Osteocyte (in vitro differentiated cells): ENCODE results near the gene KRTAP10-7. TPM values are rescaled to one million over a fixed set of nuclear protein-coding genes. Genes with fewer than 3 reads are reported as not detected.
"Not testable (repeated sequence)": the region's sequence is repeated elsewhere in the genome, so short reads cannot be mapped to it uniquely, and the experiment has no call there.

Experiments
- DNase-seq: peaks from one replicate; pipeline ENCODE4 v3.0.0; 2021; ENCODE audit warnings: mixed read lengths; ENCODE audit not compliant: unreplicated experiment; ENCODE audit errors: extremely low spot score
- H3K27ac Mint-ChIP-seq: one replicate; pipeline ENCODE4 v1.8.0; 2021; ENCODE audit warnings: mild to moderate bottlenecking, mixed read lengths; ENCODE audit not compliant: unreplicated experiment
- H3K27me3 Mint-ChIP-seq: one replicate; pipeline ENCODE4 v1.8.0; 2021; ENCODE audit warnings: mixed read lengths; ENCODE audit not compliant: unreplicated experiment
- H3K36me3 Mint-ChIP-seq: one replicate; pipeline ENCODE4 v1.8.0; 2021; ENCODE audit warnings: mixed read lengths; ENCODE audit not compliant: unreplicated experiment
- H3K4me1 Mint-ChIP-seq: one replicate; pipeline ENCODE4 v1.8.0; 2021; ENCODE audit warnings: mixed read lengths; ENCODE audit not compliant: unreplicated experiment
- H3K4me3 Mint-ChIP-seq: one replicate; pipeline ENCODE4 v1.8.0; 2021; ENCODE audit warnings: mild to moderate bottlenecking, moderate library complexity, mixed read lengths; ENCODE audit not compliant: unreplicated experiment
- H3K9me3 Mint-ChIP-seq: one replicate; pipeline ENCODE4 v1.8.0; 2021; ENCODE audit warnings: mixed read lengths; ENCODE audit not compliant: unreplicated experiment
- CTCF ChIP-seq: fragments of 200-600 bp; sonication (generic); IDR thresholded peaks from 2 replicates; pipeline ENCODE4 v1.5.0; 2021; ENCODE audit warnings: antibody characterized with exemption, mild to moderate bottlenecking, moderate library complexity
- total RNA-seq: library from RNA; stranded (reverse); gene quantifications from 2 replicates; pipeline ENCODE4 v1.2.1, GENCODE V29; 2021

The KRTAP10-7 gene
- total RNA-seq, 1 donor from 2014 or later = not detected

GRCh38 chr21:44589586-44590305 is 10.7 kb upstream of the KRTAP10-7 start:
- H3K27me3 Mint-ChIP-seq = peaks cover 35% of the 10 kb centered on the region
- TF ChIP-seq CTCF = no peak
- no peak overlapping the region for H3K4me3 Mint-ChIP-seq
- DNase-seq = no peak
- no peaks in the 10 kb centered on the region for H3K36me3 Mint-ChIP-seq
- H3K27ac Mint-ChIP-seq = no peak overlapping the region
- peaks cover 3% of the 10 kb centered on the region for H3K4me1 Mint-ChIP-seq
- no peaks in the 10 kb centered on the region for H3K9me3 Mint-ChIP-seq

GRCh38 chr21:44590311-44590721 is 10.1 kb upstream of the KRTAP10-7 start:
- Mint-ChIP-seq H3K27me3 (peaks cover 34% of the 10 kb centered on the region), H3K4me1 (peaks cover 3% of the 10 kb centered on the region), H3K9me3 (no peaks in the 10 kb centered on the region), H3K36me3 (no peaks in the 10 kb centered on the region), H3K4me3 (no peak overlapping the region), H3K27ac (no peak overlapping the region)
- no peak for TF ChIP-seq CTCF
- peak; percentile 81 for DNase-seq

DNA sequence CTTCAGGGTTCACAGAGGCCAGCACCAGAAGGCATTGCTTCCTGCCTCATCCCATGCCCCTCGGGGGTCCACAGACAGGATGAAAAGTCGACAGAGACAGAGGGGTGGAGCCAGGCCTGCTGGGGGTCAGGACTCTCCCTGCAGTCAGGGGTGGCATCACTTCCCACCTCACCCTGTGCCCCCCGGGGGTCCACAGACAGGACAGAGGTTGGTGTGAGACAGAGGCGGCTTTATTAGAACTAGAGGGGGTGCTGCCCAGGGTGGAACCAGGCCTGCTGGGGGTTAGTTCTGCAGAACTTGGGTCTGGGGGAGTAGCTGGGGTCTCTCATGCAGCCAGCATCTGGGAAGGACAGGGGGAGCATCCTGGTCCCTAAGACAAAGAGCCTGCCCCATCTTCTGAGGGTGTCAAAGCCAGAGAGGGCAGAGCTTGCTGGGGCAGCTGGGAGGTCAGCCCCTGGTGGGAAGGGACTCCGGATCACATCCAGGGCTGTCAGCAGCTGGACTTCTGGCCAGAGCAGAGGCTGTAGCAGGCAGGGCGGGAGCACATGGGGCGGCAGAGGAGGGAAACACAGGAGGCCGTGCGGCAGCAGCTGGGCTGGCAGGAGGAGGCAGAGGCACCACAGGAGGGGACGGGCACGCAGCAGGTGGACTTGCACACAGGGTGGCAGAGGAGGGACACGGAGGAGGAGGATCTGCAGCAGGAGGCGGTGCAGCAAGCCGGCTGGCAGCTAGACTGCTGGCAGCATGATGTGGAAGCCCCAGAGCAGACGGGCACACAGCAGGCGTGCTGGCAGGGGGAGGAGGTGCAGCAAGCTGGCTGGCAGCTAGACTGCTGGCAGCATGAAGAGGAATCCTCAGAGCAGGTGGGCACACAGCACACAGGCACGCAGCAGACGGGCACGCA is 9.2 kb upstream of the KRTAP10-7 start:
- H3K27ac Mint-ChIP-seq, H3K4me1 Mint-ChIP-seq, H3K9me3 Mint-ChIP-seq, H3K36me3 Mint-ChIP-seq, H3K4me3 Mint-ChIP-seq: not testable (repeated sequence)
- peak; percentile 74 for DNase-seq
- peaks cover 32% of the 10 kb centered on the region for H3K27me3 Mint-ChIP-seq

GRCh38 chr21:44591801-44592130 is 8.6 kb upstream of the KRTAP10-7 start:
- H3K27me3 Mint-ChIP-seq = peaks cover 32% of the 10 kb centered on the region
- not testable (repeated sequence) for H3K4me3 Mint-ChIP-seq, H3K36me3 Mint-ChIP-seq, H3K9me3 Mint-ChIP-seq, H3K27ac Mint-ChIP-seq, H3K4me1 Mint-ChIP-seq
- DNase-seq = peak; percentile 32

DNA sequence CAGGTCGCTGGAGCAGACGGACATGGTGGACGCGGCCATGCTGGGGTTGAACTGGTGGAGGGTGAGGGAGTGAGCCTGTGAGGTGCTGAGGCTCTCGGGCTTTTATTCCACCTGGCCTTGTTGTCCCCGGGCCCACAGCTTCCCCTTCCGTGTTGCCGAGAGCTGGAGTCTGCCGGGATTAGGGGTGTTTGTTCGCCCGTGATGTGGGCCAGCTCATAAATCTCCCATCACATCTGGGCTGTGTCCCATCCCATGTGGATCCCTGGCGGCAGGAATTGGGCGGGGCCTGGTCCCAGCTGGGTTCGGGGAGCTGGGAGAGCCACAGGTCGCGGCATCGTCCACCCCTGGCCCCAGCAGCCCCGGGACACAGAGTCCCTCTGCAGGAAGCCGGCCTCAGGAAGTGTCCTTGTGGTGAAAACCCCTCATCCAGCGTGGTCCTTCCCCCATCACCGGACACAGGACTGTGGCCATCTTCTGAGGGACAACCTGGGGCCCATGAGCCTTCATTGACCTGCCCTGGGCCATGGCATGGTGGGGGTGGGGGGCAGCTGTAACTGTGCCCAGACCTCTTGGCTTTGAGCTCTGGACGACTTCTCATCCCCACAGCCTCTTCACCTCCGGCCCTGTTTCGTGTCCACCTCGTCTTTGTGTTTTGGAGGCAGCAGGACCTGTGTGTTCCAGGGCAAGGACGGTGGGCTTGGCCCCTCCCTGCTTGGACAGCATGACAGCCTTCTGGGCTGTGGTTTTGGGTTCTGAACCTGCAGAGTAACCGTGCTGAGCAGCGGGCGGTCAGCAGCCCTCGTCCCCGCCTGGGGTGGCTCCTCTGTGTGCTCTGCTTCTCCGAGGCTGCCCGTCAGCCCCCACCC is 7.7 kb upstream of the KRTAP10-7 start, which contains the start of gene KRTAP10-6:
Gene KRTAP10-6, minus strand, starts transcription at position 60 of the 866 bp plus-strand sequence. Its CDS starts 21 bp downstream, at position 39.
- no peak within 1 kb of the TSS for H3K4me3 Mint-ChIP-seq
- peaks cover 25% of the 10 kb centered on the region for H3K27me3 Mint-ChIP-seq
- peak; percentile 80 for DNase-seq
- H3K27ac Mint-ChIP-seq = no peak within 1 kb of the TSS
- H3K36me3 Mint-ChIP-seq = no peaks in the 10 kb centered on the region
- TF ChIP-seq CTCF = no peak
- peaks cover 3% of the 10 kb centered on the region for H3K4me1 Mint-ChIP-seq
- no peaks in the 10 kb centered on the region for H3K9me3 Mint-ChIP-seq
